GM23338 (cell line): Measurements from ENCODE around the gene CADPS. TPM values are rescaled to one million over a fixed set of nuclear protein-coding genes. Genes with fewer than 3 reads are reported as not detected.

Experiments used
- ATAC-seq: fragments of 200-7000 bp; cut with Tn5 transposase; 3 replicates; pipeline ENCODE4 v1.9.1; 2020
- DNase-seq: peaks from one replicate; pipeline ENCODE4 v3.0.0-alpha.2; 2015; ENCODE audit warnings: low spot score
- H2AFZ ChIP-seq: fragments of 200-600 bp; sonication (generic); 2 replicates; pipeline ENCODE4 v1.8.0; 2016; ENCODE audit warnings: antibody characterized with exemption, mild to moderate bottlenecking, moderate library complexity
- H3F3A ChIP-seq: fragments of 200-600 bp; sonication (generic); replicated peaks from 2 replicates; pipeline ENCODE4 v1.8.0; 2017; ENCODE audit warnings: antibody characterized with exemption, mixed run types, low read depth
- H3K27ac ChIP-seq: fragments of 200-600 bp; sonication (generic); 2 replicates; pipeline ENCODE4 v1.6.1; 2016; ENCODE audit warnings: low read depth
- H3K27me3 ChIP-seq: fragments of 200-600 bp; sonication (generic); 2 replicates; pipeline ENCODE4 v1.8.0; 2016; ENCODE audit warnings: mild to moderate bottlenecking, mixed run types, moderate library complexity; ENCODE audit not compliant: insufficient read depth
- H3K36me3 ChIP-seq: fragments of 200-600 bp; sonication (generic); 2 replicates; pipeline ENCODE4 v1.8.0; 2016; ENCODE audit warnings: mild to moderate bottlenecking; ENCODE audit not compliant: insufficient read depth
- H3K4me1 ChIP-seq: fragments of 200-600 bp; sonication (generic); 2 replicates; pipeline ENCODE4 v1.8.0; 2016; ENCODE audit warnings: mild to moderate bottlenecking, moderate library complexity; ENCODE audit not compliant: insufficient read depth
- H3K4me2 ChIP-seq: fragments of 200-600 bp; sonication (generic); 2 replicates; pipeline ENCODE4 v1.7.1; 2017; ENCODE audit warnings: mixed run types
- H3K4me3 ChIP-seq: fragments of 200-600 bp; sonication (generic); 2 replicates; pipeline ENCODE4 v1.6.1; 2016; ENCODE audit warnings: mixed run types
- H3K79me2 ChIP-seq: fragments of 200-600 bp; sonication (generic); replicated peaks from 2 replicates; pipeline ENCODE4 v1.8.0; 2017; ENCODE audit warnings: mild to moderate bottlenecking; ENCODE audit not compliant: insufficient read depth
- H3K9me2 ChIP-seq: fragments of 200-600 bp; sonication (generic); 2 replicates; pipeline ENCODE4 v1.8.0; 2017; ENCODE audit not compliant: insufficient read depth
- H4K20me1 ChIP-seq: fragments of 200-600 bp; sonication (generic); replicated peaks from 2 replicates; pipeline ENCODE4 v1.8.0; 2017; ENCODE audit warnings: mild to moderate bottlenecking; ENCODE audit not compliant: insufficient read depth
- H3K27ac Mint-ChIP-seq: 2 replicates; pipeline ENCODE4 v1.8.0; 2020; ENCODE audit warnings: inconsistent platforms, mild to moderate bottlenecking, moderate library complexity, mixed read lengths
- H3K27me3 Mint-ChIP-seq: 3 replicates; pipeline ENCODE4 v1.8.0; 2022; ENCODE audit warnings: low read depth, mild to moderate bottlenecking, moderate library complexity, mixed read lengths, inconsistent platforms; ENCODE audit not compliant: insufficient read depth, poor library complexity
- H3K36me3 Mint-ChIP-seq: 3 replicates; pipeline ENCODE4 v1.8.0; 2021; ENCODE audit warnings: low read depth, mild to moderate bottlenecking, inconsistent platforms, moderate library complexity, mixed read lengths
- H3K4me1 Mint-ChIP-seq: 3 replicates; pipeline ENCODE4 v1.8.0; 2020; ENCODE audit warnings: mild to moderate bottlenecking, inconsistent platforms, mixed read lengths
- H3K4me3 Mint-ChIP-seq: 3 replicates; pipeline ENCODE4 v1.8.0; 2021; ENCODE audit warnings: moderate library complexity, mild to moderate bottlenecking, inconsistent platforms, mixed read lengths
- H3K9me3 Mint-ChIP-seq: 3 replicates; pipeline ENCODE4 v1.8.0; 2020; ENCODE audit warnings: moderate library complexity, mild to moderate bottlenecking, inconsistent platforms, mixed read lengths
- EZH2 ChIP-seq: fragments of 200-600 bp; sonication (generic); IDR thresholded peaks from one replicate; pipeline ENCODE4 v1.8.0; 2017; ENCODE audit warnings: antibody characterized with exemption, mild to moderate bottlenecking, low read depth; ENCODE audit not compliant: unreplicated experiment
- JUNB ChIP-seq: IDR thresholded peaks from one replicate; pipeline ENCODE4 v1.6.1; 2016; ENCODE audit warnings: antibody characterized with exemption; ENCODE audit not compliant: unreplicated experiment
- NANOG ChIP-seq: IDR thresholded peaks from 2 replicates; pipeline ENCODE4 v1.6.1; 2016; ENCODE audit warnings: antibody characterized with exemption, borderline replicate concordance
- POLR2AphosphoS5 ChIP-seq: IDR thresholded peaks from 2 replicates; pipeline ENCODE4 v1.6.1; 2016; ENCODE audit warnings: antibody characterized with exemption, low read depth
- STAT1 ChIP-seq: IDR thresholded peaks from one replicate; pipeline ENCODE4 v1.6.1; 2016; ENCODE audit warnings: antibody characterized with exemption; ENCODE audit not compliant: unreplicated experiment
- ZNF114 ChIP-seq: fragments of 250-450 bp; sonication (Bioruptor Pico); IDR thresholded peaks from 2 replicates; pipeline ENCODE4 v1.5.0; 2020; ENCODE audit warnings: mild to moderate bottlenecking, moderate library complexity
- ZNF331 ChIP-seq: fragments of 250-450 bp; sonication (Bioruptor Pico); IDR thresholded peaks from 2 replicates; pipeline ENCODE4 v1.5.0; 2020; ENCODE audit warnings: low read depth, mild to moderate bottlenecking, moderate library complexity
- ZNF462 ChIP-seq: fragments of 250-450 bp; sonication (Bioruptor Pico); IDR thresholded peaks from 2 replicates; pipeline ENCODE4 v1.5.0; 2020; ENCODE audit warnings: mild to moderate bottlenecking, moderate library complexity
- polyA plus RNA-seq: library from polyadenylated mRNA; unstranded; fragments of >200 nt; fragmentation: Nextera tagmentation; extraction: Ambion mirVana; gene quantifications from 2 replicates; pipeline ENCODE4 v1.2.1, GENCODE V29; 2016
- total RNA-seq: library from RNA; depleted of rRNA; stranded (reverse); fragments of >200 nt; shearing (Covaris generic); gene quantifications from 2 replicates; pipeline ENCODE4 v1.2.3, GENCODE V29; 2014
- TF ChIP-seq, protein P1 (sequence below), 2 experiments: fragments of 200-600 bp in 1 of 2; sonication (generic) in 1 of 2; conservative IDR thresholded peaks; 2 replicates each; pipeline versions ENCODE4 v1.5.1 to v1.6.1; 2016 to 2017; ENCODE audit warnings: antibody characterized with exemption in 2 of 2, low read depth in 2 of 2, mild to moderate bottlenecking in 2 of 2, moderate library complexity in 1 of 2

Gene CADPS
- total and polyA plus RNA-seq, 2 experiments from 2014 or later = 14.7 to 22.0 TPM

DNA sequence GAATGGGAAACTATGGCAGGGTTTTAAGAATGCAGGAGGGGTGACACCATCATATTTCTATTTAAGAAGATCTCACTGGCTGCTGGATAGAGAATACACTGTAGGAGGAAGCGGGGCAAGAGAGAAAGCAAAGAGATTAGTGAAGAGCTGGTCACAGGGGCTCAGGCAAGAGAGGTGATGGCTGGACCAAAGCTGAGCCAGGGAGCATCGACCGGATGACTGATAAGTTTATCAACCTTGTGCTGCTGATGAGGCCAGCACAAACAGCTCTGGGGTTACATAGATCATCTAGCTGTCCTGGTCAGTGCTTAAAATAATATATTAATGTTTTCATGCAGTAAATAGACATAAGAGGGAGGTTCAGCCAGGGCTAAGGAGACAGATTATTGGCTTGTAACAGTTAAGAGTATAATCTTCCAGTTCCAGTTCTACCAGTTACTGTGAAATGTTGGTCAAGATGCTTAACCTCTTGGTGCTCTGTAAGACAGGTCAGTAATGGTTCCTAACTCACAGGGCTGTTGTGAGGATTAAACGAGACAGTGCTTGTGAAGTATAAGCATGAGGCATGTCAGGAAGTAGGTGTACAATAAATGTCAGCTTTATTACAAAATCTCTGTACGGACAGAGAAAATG, 300.8 kb downstream of the CADPS start (continued):
- TF ChIP-seq ZNF462 (CRISPR knock-in tag) = no peak

GRCh38 chr3:62571916-62572315, 303.3 kb downstream of the CADPS start:
- Mint-ChIP-seq H3K4me3 (no peak overlapping the region), H3K36me3 (no peaks in the 10 kb centered on the region), H3K4me1 (peaks cover 3% of the 10 kb centered on the region), H3K9me3 (no peaks in the 10 kb centered on the region), H3K27me3 (peaks cover 4% of the 10 kb centered on the region), H3K27ac (no peak overlapping the region)
- Histone ChIP-seq H4K20me1 (no peaks in the 10 kb centered on the region), H3K4me3 (no peak overlapping the region), H3K79me2 (no peaks in the 10 kb centered on the region), H3K27me3 (no peaks in the 10 kb centered on the region), H3K9me2 (no peaks in the 10 kb centered on the region), H2AFZ (no peak overlapping the region), H3F3A (no peaks in the 10 kb centered on the region), H3K36me3 (no peaks in the 10 kb centered on the region), H3K4me2 (no peak overlapping the region), H3K4me1 (no peaks in the 10 kb centered on the region), H3K27ac (no peak overlapping the region)
- no peak for ATAC-seq
- DNase-seq = no peak
- TF ChIP-seq ZNF114 (CRISPR knock-in tag) (no peak), ZNF331 (CRISPR knock-in tag) (no peak), JUNB (no peak), NANOG (no peak), EZH2 (no peak), STAT1 (no peak), POLR2AphosphoS5 (no peak)
- TF ChIP-seq, protein P1, sequence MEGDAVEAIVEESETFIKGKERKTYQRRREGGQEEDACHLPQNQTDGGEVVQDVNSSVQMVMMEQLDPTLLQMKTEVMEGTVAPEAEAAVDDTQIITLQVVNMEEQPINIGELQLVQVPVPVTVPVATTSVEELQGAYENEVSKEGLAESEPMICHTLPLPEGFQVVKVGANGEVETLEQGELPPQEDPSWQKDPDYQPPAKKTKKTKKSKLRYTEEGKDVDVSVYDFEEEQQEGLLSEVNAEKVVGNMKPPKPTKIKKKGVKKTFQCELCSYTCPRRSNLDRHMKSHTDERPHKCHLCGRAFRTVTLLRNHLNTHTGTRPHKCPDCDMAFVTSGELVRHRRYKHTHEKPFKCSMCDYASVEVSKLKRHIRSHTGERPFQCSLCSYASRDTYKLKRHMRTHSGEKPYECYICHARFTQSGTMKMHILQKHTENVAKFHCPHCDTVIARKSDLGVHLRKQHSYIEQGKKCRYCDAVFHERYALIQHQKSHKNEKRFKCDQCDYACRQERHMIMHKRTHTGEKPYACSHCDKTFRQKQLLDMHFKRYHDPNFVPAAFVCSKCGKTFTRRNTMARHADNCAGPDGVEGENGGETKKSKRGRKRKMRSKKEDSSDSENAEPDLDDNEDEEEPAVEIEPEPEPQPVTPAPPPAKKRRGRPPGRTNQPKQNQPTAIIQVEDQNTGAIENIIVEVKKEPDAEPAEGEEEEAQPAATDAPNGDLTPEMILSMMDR (conservative IDR thresholded peaks at IDR 0.05; ENCODE audit: low read depth in 2 of 2) = no peak
